Heart right ventricle (tissue), 16 donors: ENCODE results near the gene PLA2G4A. TPM values are rescaled to one million over a fixed set of nuclear protein-coding genes. Genes with fewer than 3 reads are reported as not detected.
A peak's percentile ranks its signal among the peaks of the same experiment; 100 is the strongest.

Source experiments
- ATAC-seq, 8 donors: fragments of 200-7000 bp; cut with Tn5 transposase; one replicate each; pipeline ENCODE4 v1.9.1; 2020; ENCODE audit warnings: mild to moderate bottlenecking in 8 of 8, moderate library complexity in 8 of 8, moderate number of reproducible peaks in 1 of 8
- DNase-seq, 2 donors: peaks; one replicate each; pipeline ENCODE4 v3.0.0-alpha.2; 2020
- H3K27ac ChIP-seq, 10 donors: fragments of 200-600 bp; sonication (generic) in 2 of 10; one replicate each; pipeline versions ENCODE4 v1.5.0 to v1.8.0; 2020 to 2022; ENCODE audit warnings: mild to moderate bottlenecking in 3 of 10
- H3K27me3 ChIP-seq, 7 donors: fragments of 200-600 bp; one replicate each; pipeline ENCODE4 v1.8.0; 2021 to 2022; ENCODE audit warnings: mild to moderate bottlenecking in 2 of 7
- H3K36me3 ChIP-seq, 9 donors: fragments of 200-600 bp; sonication (generic) in 1 of 9; one replicate each; pipeline versions ENCODE4 v1.5.0 to v1.8.0; 2020 to 2022; ENCODE audit warnings: mild to moderate bottlenecking in 2 of 9
- H3K4me1 ChIP-seq, 9 donors: fragments of 200-600 bp; sonication (generic) in 1 of 9; one replicate each; pipeline versions ENCODE4 v1.5.0 to v1.8.0; 2020 to 2022; ENCODE audit warnings: mild to moderate bottlenecking in 4 of 9
- H3K4me3 ChIP-seq, 10 donors: fragments of 200-600 bp; sonication (generic) in 2 of 10; one replicate each; pipeline versions ENCODE4 v1.5.0 to v1.8.0; 2020 to 2022; ENCODE audit warnings: mild to moderate bottlenecking in 7 of 10, moderate library complexity in 2 of 10
- H3K9me3 ChIP-seq, 11 donors: fragments of 200-600 bp in 10 of 11; sonication (generic) in 2 of 11; one replicate each; pipeline versions ENCODE4 v1.5.0 to v1.8.0; 2013 to 2022; ENCODE audit warnings: mild to moderate bottlenecking in 2 of 11, control low read depth in 1 of 11, moderate library complexity in 1 of 11
- WGBS, 2 donors: extraction: QIAGEN DNeasy Blood & Tissue Kit; methylation state at CpG; one replicate each; pipeline ENCODE4 v1.1.7; 2013; ENCODE audit warnings: inconsistent platforms in 1 of 2; 5-methylcytosine and 5-hydroxymethylcytosine counted together
- intact Hi-C, 10 donors: fragments of 100-400 bp; cut with DNase I; formaldehyde crosslinking; loops; one replicate each; pipeline versions ENCODE4 v1.11.1 to v1.14.2; 2022
- polyA plus RNA-seq, 2 donors: library from polyadenylated mRNA; stranded (reverse); fragments of 200-250 nt; gene quantifications; one replicate each; pipeline ENCODE4 v1.2.3, GENCODE V29; 2013
- total RNA-seq, 10 donors: library from RNA; stranded (reverse); fragmentation: NEBNext Ultra II Directional in 3 of 10; extraction: Animal tissue kit (Norgen Biotek cat#: 25700) in 3 of 10; gene quantifications; one replicate each; pipeline versions ENCODE4 v1.2.1 to v1.2.4, GENCODE V29; 2021 to 2023
- TF ChIP-seq, protein P1 (sequence below), 9 donors: fragments of 200-600 bp; sonication (generic) in 2 of 9; IDR thresholded peaks; one replicate each; pipeline versions ENCODE4 v1.5.0 to v1.8.0; 2021 to 2022; ENCODE audit warnings: antibody characterized with exemption in 9 of 9, mild to moderate bottlenecking in 5 of 9, moderate library complexity in 1 of 9
- donor health status: Arrhythmogenic right ventricular cardiomyopathy.
- donor health status: ischemic (EF 13 %, LVEDD 7.1; RV severe dilation, severe dysfunction).
- donor health status: healthy with polysubstance abuse.
- donor health status: DM: no; HTN: yes; CAD: no.
- donor health status: DM: no; HTN: no; CAD: no.
- donor health status: ischemic (EF 25% LVEDD 6.9; RV normal size, moderate dysfunction).
- donor health status: ischemic (EF 25% LVEDD 5.7; RV mildly dilated, moderate dysfunction).
- donor health status: healthy.
- donor health status: DM: yes; HTN: yes; CAD: no.
- donor health status: Ischemic cardiomyopathy.
- donor health status: ischemic (EF 35%, LVEDD 5.7; RV mildly dilated, moderate dysfunction).
- donor health status: nonischemic (EF 11% LVEDD 7.7; RV severe dilation, severe dysfunction).
- donor health status: DM: yes; HTN: yes; CAD: no.
- donor health status: PGD.
- donor health status: ischemic (EF 29% LVEDD 5.4; RV normal size, mild dysfunction).
- donor health status: nonischemic (EF 23%, LVEDD 6.1; RV moderate dilation, normal function).

Gene PLA2G4A
- total and polyA plus RNA-seq, 12 donors = 0.85 to 2.7 (median 1.9) TPM

DNA sequence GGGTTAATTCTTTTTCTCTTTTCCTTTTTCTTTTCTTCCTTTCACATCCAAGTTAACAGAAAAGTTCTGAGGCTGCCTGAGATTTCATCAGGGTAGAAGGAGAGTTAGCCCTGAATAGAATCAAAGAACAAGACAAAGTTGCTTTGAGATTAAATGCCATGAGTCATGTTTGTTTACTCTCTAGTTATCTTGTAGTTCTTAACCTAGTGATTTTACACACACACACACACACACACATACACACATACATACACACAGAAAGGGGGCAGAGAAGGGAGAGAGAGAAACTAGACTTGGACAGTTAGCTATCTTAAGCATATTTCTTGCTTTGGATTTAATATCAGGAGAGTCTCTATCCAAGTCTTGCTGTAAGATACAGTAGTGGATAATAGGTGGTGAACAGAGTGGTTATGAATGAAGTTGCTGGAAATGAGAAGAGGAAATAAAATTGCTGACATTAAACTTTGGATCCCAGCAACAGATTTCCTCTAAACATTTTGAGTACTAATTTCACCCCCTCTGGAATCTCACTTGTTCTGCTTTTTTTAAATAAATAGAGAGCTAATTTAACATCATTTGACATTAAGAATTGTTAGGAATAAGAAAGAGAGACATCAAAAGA, 19.9 kb downstream of the PLA2G4A start:
- H3K27ac ChIP-seq = peak overlapping the region in 1 of 10 donors; percentile 71
- DNase-seq (no peak), ATAC-seq (peak in 5 of 8 donors; percentile 30 to 62 (median 47))
- H3K36me3 ChIP-seq = no peaks in the 10 kb centered on the region
- H3K9me3 ChIP-seq = no peaks in the 10 kb centered on the region
- peaks cover 0 to 41% (median 0%) of the 10 kb centered on the region in 9 donors for H3K4me1 ChIP-seq
- H3K27me3 ChIP-seq = no peaks in the 10 kb centered on the region
- intact Hi-C loops = no loop called here
- TF ChIP-seq, protein P1, sequence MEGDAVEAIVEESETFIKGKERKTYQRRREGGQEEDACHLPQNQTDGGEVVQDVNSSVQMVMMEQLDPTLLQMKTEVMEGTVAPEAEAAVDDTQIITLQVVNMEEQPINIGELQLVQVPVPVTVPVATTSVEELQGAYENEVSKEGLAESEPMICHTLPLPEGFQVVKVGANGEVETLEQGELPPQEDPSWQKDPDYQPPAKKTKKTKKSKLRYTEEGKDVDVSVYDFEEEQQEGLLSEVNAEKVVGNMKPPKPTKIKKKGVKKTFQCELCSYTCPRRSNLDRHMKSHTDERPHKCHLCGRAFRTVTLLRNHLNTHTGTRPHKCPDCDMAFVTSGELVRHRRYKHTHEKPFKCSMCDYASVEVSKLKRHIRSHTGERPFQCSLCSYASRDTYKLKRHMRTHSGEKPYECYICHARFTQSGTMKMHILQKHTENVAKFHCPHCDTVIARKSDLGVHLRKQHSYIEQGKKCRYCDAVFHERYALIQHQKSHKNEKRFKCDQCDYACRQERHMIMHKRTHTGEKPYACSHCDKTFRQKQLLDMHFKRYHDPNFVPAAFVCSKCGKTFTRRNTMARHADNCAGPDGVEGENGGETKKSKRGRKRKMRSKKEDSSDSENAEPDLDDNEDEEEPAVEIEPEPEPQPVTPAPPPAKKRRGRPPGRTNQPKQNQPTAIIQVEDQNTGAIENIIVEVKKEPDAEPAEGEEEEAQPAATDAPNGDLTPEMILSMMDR (IDR thresholded peaks at IDR 0.05) = no peak
- H3K4me3 ChIP-seq = no peak overlapping the region

DNA sequence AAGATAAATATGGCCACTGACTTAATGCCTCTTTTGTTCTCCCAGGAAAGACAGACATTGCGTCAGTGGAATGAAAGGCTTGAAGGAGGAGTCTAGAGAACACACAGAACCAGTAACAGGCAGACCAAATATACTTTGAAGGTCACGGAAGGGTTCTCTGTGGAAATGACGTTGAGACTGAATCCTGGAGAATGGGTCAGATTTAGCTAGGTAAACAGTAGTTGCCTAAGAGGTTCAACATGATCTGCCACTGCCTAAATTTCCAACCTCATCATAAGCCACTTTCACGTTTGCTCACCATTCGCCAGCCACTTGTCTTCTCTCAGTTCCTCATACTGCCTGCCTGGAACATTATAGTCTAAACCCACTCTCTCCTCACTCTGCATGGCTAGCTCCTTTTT, 20.5 kb downstream of the PLA2G4A start:
- ATAC-seq = peak in 6 of 8 donors; percentile 31 to 80 (median 63)
- TF ChIP-seq, protein P1 (IDR thresholded peaks at IDR 0.05) = no peak
- peak overlapping the region in 1 of 10 donors; percentile 71 for H3K27ac ChIP-seq
- no peaks in the 10 kb centered on the region for H3K36me3 ChIP-seq
- H3K27me3 ChIP-seq = no peaks in the 10 kb centered on the region
- DNase-seq = no peak
- H3K4me1 ChIP-seq = peaks cover 0 to 41% (median 0%) of the 10 kb centered on the region in 9 donors
- intact Hi-C loops = no loop called here
- H3K4me3 ChIP-seq = peak overlapping the region in 1 of 10 donors; percentile 5
- H3K9me3 ChIP-seq = no peaks in the 10 kb centered on the region
- 77 to 86% methylated on average over 5 of the region's 5 CpGs for WGBS, 2 donors

DNA sequence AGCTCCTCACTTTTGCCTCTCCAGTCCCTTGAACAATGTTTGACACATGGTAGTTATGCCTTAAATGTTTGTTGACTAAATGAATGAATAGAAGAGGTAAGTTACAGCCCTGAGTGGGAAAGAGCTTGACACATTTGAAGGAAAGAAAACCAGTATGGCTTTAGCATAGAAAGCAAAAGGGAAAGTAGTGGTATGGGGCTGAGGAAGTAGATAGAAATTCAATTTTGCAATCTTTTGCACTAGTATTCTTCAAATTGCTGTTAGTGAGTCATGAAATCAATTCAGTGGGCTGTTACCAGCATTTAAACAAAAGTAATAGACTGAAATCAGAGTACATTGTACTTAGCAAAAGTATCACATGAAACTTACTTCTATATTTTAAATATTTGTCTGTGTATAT, 21.1 kb downstream of the PLA2G4A start:
- no peaks in the 10 kb centered on the region for H3K36me3 ChIP-seq
- TF ChIP-seq, protein P1 (IDR thresholded peaks at IDR 0.05) = no peak
- H3K27ac ChIP-seq = peak overlapping the region in 1 of 10 donors; percentile 71
- peak in 1 of 8 donors; percentile 58 for ATAC-seq
- no peaks in the 10 kb centered on the region for H3K9me3 ChIP-seq
- peak overlapping the region in 1 of 10 donors; percentile 5 for H3K4me3 ChIP-seq
- H3K4me1 ChIP-seq = peaks cover 0 to 41% (median 0%) of the 10 kb centered on the region in 9 donors
- H3K27me3 ChIP-seq = no peaks in the 10 kb centered on the region
- DNase-seq = no peak
- intact Hi-C loops = no loop called here

DNA sequence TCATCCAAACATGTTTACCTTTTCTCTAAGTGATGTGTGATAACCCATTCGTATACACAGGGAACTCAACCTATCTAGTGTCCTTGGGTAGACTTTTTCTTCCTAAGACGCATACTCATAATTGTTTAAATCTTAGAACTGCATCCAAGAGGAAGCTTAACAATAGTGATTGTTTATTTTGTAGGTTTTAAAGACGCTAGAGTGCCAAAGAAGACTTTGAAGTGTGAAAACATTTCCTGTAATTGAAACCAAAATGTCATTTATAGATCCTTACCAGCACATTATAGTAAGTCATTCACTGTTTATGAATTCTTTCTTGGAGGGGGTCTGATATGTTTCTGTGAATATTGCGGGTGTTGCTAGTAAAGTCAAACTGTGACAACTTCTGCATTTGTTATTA, 25.4 kb downstream of the PLA2G4A start:
- ATAC-seq (no peak), DNase-seq (no peak)
- WGBS, 2 donors = 55 to 65% methylated on average over 4 of the region's 4 CpGs
- TF ChIP-seq, protein P1 (IDR thresholded peaks at IDR 0.05) = no peak
- Histone ChIP-seq H3K9me3 (peaks cover 0 to 7% (median 0%) of the 10 kb centered on the region in 11 donors), H3K4me1 (peaks cover 0 to 20% (median 0%) of the 10 kb centered on the region in 9 donors), H3K27me3 (no peaks in the 10 kb centered on the region), H3K27ac (no peak overlapping the region), H3K4me3 (no peak overlapping the region), H3K36me3 (peaks cover 0 to 8% (median 0%) of the 10 kb centered on the region in 9 donors)
- intact Hi-C loops = no loop called here
